Liver (tissue), 3 donors: ENCODE results near the gene EHBP1.

Experiments
- ATF3 ChIP-seq: IDR thresholded peaks from 2 replicates; pipeline ENCODE4 v1.6.1; 2016; ENCODE audit warnings: antibody characterized with exemption
- CTCF ChIP-seq: fragments of 150-350 bp; IDR thresholded peaks from 2 replicates; pipeline ENCODE4 v1.5.1; 2017; ENCODE audit warnings: improper control_type of control experiment, low read depth, low read length; ENCODE audit not compliant: missing input control
- MAX ChIP-seq: IDR thresholded peaks from 2 replicates; pipeline ENCODE4 v1.6.1; 2016; ENCODE audit warnings: antibody characterized with exemption
- RAD21 ChIP-seq, 2 donors: IDR thresholded peaks; 2 replicates each; pipeline ENCODE4 v1.6.1; 2016; ENCODE audit warnings: antibody characterized with exemption in 2 of 2, mild to moderate bottlenecking in 2 of 2
- REST ChIP-seq: IDR thresholded peaks from 2 replicates; pipeline ENCODE4 v1.6.1; 2016; ENCODE audit warnings: antibody characterized with exemption, mild to moderate bottlenecking
- donor health status: healthy.
- donor health status: healthy.

- TF ChIP-seq MAX (no peak), RAD21 (IDR thresholded peaks at IDR 0.05) (no peak), CTCF (no peak), REST (no peak), ATF3 (no peak)
Observed at GRCh38 chr2:62789518-62789917, 84.0 kb downstream of the EHBP1 start.
